MM.1S (cell line): ENCODE results near the gene GNPTG.

ENCODE experiments used
- CTCF ChIP-seq: fragments of 300-600 bp; sonication (generic); IDR thresholded peaks from 2 replicates; pipeline ENCODE4 v1.5.1; 2016; ENCODE audit warnings: antibody characterized with exemption, low read length, mixed read lengths
- EZH2 ChIP-seq: fragments of 300-600 bp; sonication (generic); optimal IDR thresholded peaks from 2 replicates; pipeline ENCODE3; 2017; ENCODE audit warnings: low read depth, mild to moderate bottlenecking, antibody characterized with exemption, low read length, mixed read lengths
- EZH2phosphoT487 ChIP-seq: fragments of 300-600 bp; sonication (generic); IDR thresholded peaks from 2 replicates; pipeline ENCODE4 v1.6.1; 2018; ENCODE audit warnings: antibody characterized with exemption, low read length

GRCh38 chr16:1345087-1345486 is 6.6 kb upstream of the GNPTG start:
- TF ChIP-seq CTCF, result no peak
- TF ChIP-seq EZH2, result no peak
- no peak for TF ChIP-seq EZH2phosphoT487
